ENCODE measurements around the gene KIAA0232.
"Not testable (repeated sequence)": the region's sequence is repeated elsewhere in the genome, so short reads cannot be mapped to it uniquely, and the experiment has no call there.

KIAA0232 gene

GRCh38 chr4:6826781-6827508 is 44.4 kb downstream of the KIAA0232 start:
- Histone ChIP-seq H3K4me1 (ENCODE audit: control insufficient read depth, insufficient read depth, low read length) (no peaks in the 10 kb centered on the region), H3K36me3 (ENCODE audit: control insufficient read depth, insufficient read depth, low read length) (no peaks in the 10 kb centered on the region), H3K9ac (ENCODE audit: low read length) (no peak overlapping the region), H3K27me3 (ENCODE audit: control insufficient read depth, insufficient read depth, low read length) (no peaks in the 10 kb centered on the region), H3K9me3 (ENCODE audit: control insufficient read depth, low read length) (no peaks in the 10 kb centered on the region), H3K4me3 (ENCODE audit: low read length) (no peak overlapping the region)

- H3K9ac ChIP-seq (ENCODE audit: low read length), result no peak overlapping the region
- no peaks in the 10 kb centered on the region for H3K27me3 ChIP-seq (ENCODE audit: control insufficient read depth, insufficient read depth, low read length)
- H3K4me1 ChIP-seq (ENCODE audit: control insufficient read depth, insufficient read depth, low read length), result no peaks in the 10 kb centered on the region
- H3K36me3 ChIP-seq (ENCODE audit: control insufficient read depth, insufficient read depth, low read length), result no peaks in the 10 kb centered on the region
- H3K9me3 ChIP-seq (ENCODE audit: control insufficient read depth, low read length), result no peaks in the 10 kb centered on the region
- no peak overlapping the region for H3K4me3 ChIP-seq (ENCODE audit: low read length)
Measured at GRCh38 chr4:6829086-6829485, 46.6 kb downstream of the KIAA0232 start.

- H3K4me1 ChIP-seq (ENCODE audit: control insufficient read depth, insufficient read depth, low read length), result peaks cover 6% of the 10 kb centered on the region
- H3K9ac ChIP-seq (ENCODE audit: low read length), result no peak overlapping the region
- H3K9me3 ChIP-seq (ENCODE audit: control insufficient read depth, low read length), result no peaks in the 10 kb centered on the region
- H3K36me3 ChIP-seq (ENCODE audit: control insufficient read depth, insufficient read depth, low read length), result no peaks in the 10 kb centered on the region
- H3K4me3 ChIP-seq (ENCODE audit: low read length), result no peak overlapping the region
- no peaks in the 10 kb centered on the region for H3K27me3 ChIP-seq (ENCODE audit: control insufficient read depth, insufficient read depth, low read length)
Measured at GRCh38 chr4:6834867-6835266, 52.3 kb downstream of the KIAA0232 start.

GRCh38 chr4:6835616-6836015 is 53.1 kb downstream of the KIAA0232 start:
- H3K4me3 ChIP-seq (ENCODE audit: low read length); H3K27me3 ChIP-seq (ENCODE audit: control insufficient read depth, insufficient read depth, low read length); H3K9me3 ChIP-seq (ENCODE audit: control insufficient read depth, low read length); H3K36me3 ChIP-seq (ENCODE audit: control insufficient read depth, insufficient read depth, low read length); H3K9ac ChIP-seq (ENCODE audit: low read length): not testable (repeated sequence)
- H3K4me1 ChIP-seq (ENCODE audit: control insufficient read depth, insufficient read depth, low read length), result peaks cover 12% of the 10 kb centered on the region

- not testable (repeated sequence) for H3K27me3 ChIP-seq (ENCODE audit: control insufficient read depth, insufficient read depth, low read length)
Measured at GRCh38 chr4:6837106-6837505, 54.6 kb downstream of the KIAA0232 start.

GRCh38 chr4:6839579-6839978 is 57.1 kb downstream of the KIAA0232 start:
- no peak overlapping the region for H3K9ac ChIP-seq (ENCODE audit: low read length)
- H3K36me3 ChIP-seq (ENCODE audit: control insufficient read depth, insufficient read depth, low read length), result no peaks in the 10 kb centered on the region
- H3K4me1 ChIP-seq (ENCODE audit: control insufficient read depth, insufficient read depth, low read length), result peaks cover 12% of the 10 kb centered on the region
- H3K4me3 ChIP-seq (ENCODE audit: low read length), result no peak overlapping the region
- H3K9me3 ChIP-seq (ENCODE audit: control insufficient read depth, low read length), result no peaks in the 10 kb centered on the region
- H3K27me3 ChIP-seq (ENCODE audit: control insufficient read depth, insufficient read depth, low read length), result no peaks in the 10 kb centered on the region

More at GRCh38 chr4:6837106-6837505, 54.6 kb downstream of the KIAA0232 start:
- not testable (repeated sequence) for H3K4me3 ChIP-seq (ENCODE audit: low read length); H3K36me3 ChIP-seq (ENCODE audit: control insufficient read depth, insufficient read depth, low read length); H3K9ac ChIP-seq (ENCODE audit: low read length); H3K9me3 ChIP-seq (ENCODE audit: control insufficient read depth, low read length)
- H3K4me1 ChIP-seq (ENCODE audit: control insufficient read depth, insufficient read depth, low read length), result peaks cover 12% of the 10 kb centered on the region

- Histone ChIP-seq H3K4me3 (ENCODE audit: low read length) (no peak overlapping the region), H3K9me3 (ENCODE audit: control insufficient read depth, low read length) (no peaks in the 10 kb centered on the region), H3K9ac (ENCODE audit: low read length) (no peak overlapping the region), H3K36me3 (ENCODE audit: control insufficient read depth, insufficient read depth, low read length) (no peaks in the 10 kb centered on the region), H3K27me3 (ENCODE audit: control insufficient read depth, insufficient read depth, low read length) (no peaks in the 10 kb centered on the region), H3K4me1 (ENCODE audit: control insufficient read depth, insufficient read depth, low read length) (peaks cover 12% of the 10 kb centered on the region)
Measured at GRCh38 chr4:6840062-6840976, 57.8 kb downstream of the KIAA0232 start.

GRCh38 chr4:6845027-6845426 is 62.5 kb downstream of the KIAA0232 start:
- Histone ChIP-seq H3K27me3 (ENCODE audit: control insufficient read depth, insufficient read depth, low read length) (no peaks in the 10 kb centered on the region), H3K36me3 (ENCODE audit: control insufficient read depth, insufficient read depth, low read length) (no peaks in the 10 kb centered on the region), H3K4me1 (ENCODE audit: control insufficient read depth, insufficient read depth, low read length) (peaks cover 4% of the 10 kb centered on the region), H3K4me3 (ENCODE audit: low read length) (no peak overlapping the region), H3K9me3 (ENCODE audit: control insufficient read depth, low read length) (no peaks in the 10 kb centered on the region), H3K9ac (ENCODE audit: low read length) (no peak overlapping the region)

GRCh38 chr4:6845574-6845973 is 63.0 kb downstream of the KIAA0232 start:
- no peak overlapping the region for H3K9ac ChIP-seq (ENCODE audit: low read length)
- no peaks in the 10 kb centered on the region for H3K4me1 ChIP-seq (ENCODE audit: control insufficient read depth, insufficient read depth, low read length)
- no peaks in the 10 kb centered on the region for H3K9me3 ChIP-seq (ENCODE audit: control insufficient read depth, low read length)
- H3K4me3 ChIP-seq (ENCODE audit: low read length), result no peak overlapping the region
- H3K27me3 ChIP-seq (ENCODE audit: control insufficient read depth, insufficient read depth, low read length), result no peaks in the 10 kb centered on the region
- no peaks in the 10 kb centered on the region for H3K36me3 ChIP-seq (ENCODE audit: control insufficient read depth, insufficient read depth, low read length)

- Histone ChIP-seq H3K36me3 (ENCODE audit: control insufficient read depth, insufficient read depth, low read length) (no peaks in the 10 kb centered on the region), H3K27me3 (ENCODE audit: control insufficient read depth, insufficient read depth, low read length) (no peaks in the 10 kb centered on the region), H3K9ac (ENCODE audit: low read length) (no peak overlapping the region), H3K9me3 (ENCODE audit: control insufficient read depth, low read length) (no peaks in the 10 kb centered on the region), H3K4me3 (ENCODE audit: low read length) (no peak overlapping the region), H3K4me1 (ENCODE audit: control insufficient read depth, insufficient read depth, low read length) (no peaks in the 10 kb centered on the region)
Measured at GRCh38 chr4:6847178-6847577, 64.7 kb downstream of the KIAA0232 start.

- Histone ChIP-seq H3K9ac (ENCODE audit: low read length) (no peak overlapping the region), H3K27me3 (ENCODE audit: control insufficient read depth, insufficient read depth, low read length) (no peaks in the 10 kb centered on the region), H3K36me3 (ENCODE audit: control insufficient read depth, insufficient read depth, low read length) (no peaks in the 10 kb centered on the region), H3K4me1 (ENCODE audit: control insufficient read depth, insufficient read depth, low read length) (no peaks in the 10 kb centered on the region), H3K4me3 (ENCODE audit: low read length) (no peak overlapping the region), H3K9me3 (ENCODE audit: control insufficient read depth, low read length) (no peaks in the 10 kb centered on the region)
Measured at GRCh38 chr4:6848717-6849305, 66.3 kb downstream of the KIAA0232 start.

GRCh38 chr4:6849691-6850090 is 67.2 kb downstream of the KIAA0232 start:
- no peaks in the 10 kb centered on the region for H3K9me3 ChIP-seq (ENCODE audit: control insufficient read depth, low read length)
- H3K4me3 ChIP-seq (ENCODE audit: low read length), result no peak overlapping the region
- no peak overlapping the region for H3K9ac ChIP-seq (ENCODE audit: low read length)
- H3K36me3 ChIP-seq (ENCODE audit: control insufficient read depth, insufficient read depth, low read length), result no peaks in the 10 kb centered on the region
- H3K27me3 ChIP-seq (ENCODE audit: control insufficient read depth, insufficient read depth, low read length), result no peaks in the 10 kb centered on the region
- no peaks in the 10 kb centered on the region for H3K4me1 ChIP-seq (ENCODE audit: control insufficient read depth, insufficient read depth, low read length)
